Fibroblast of skin of abdomen (primary cell): ENCODE data around the gene PLA2G2C.

Experiments
- DNase-seq: peaks from one replicate; pipeline ENCODE4 v3.0.0-alpha.2; 2013

PLA2G2C gene

GRCh38 chr1:20126806-20127440, 59.4 kb downstream of the PLA2G2C start:
- DNase-seq, result no peak

- DNase-seq, result no peak
Observed at GRCh38 chr1:20126041-20126805, 60.1 kb downstream of the PLA2G2C start.

- no peak for DNase-seq
Observed at GRCh38 chr1:20125100-20125499, 61.2 kb downstream of the PLA2G2C start.

GRCh38 chr1:20124456-20125057, 61.8 kb downstream of the PLA2G2C start:
- peak; percentile 75 for DNase-seq

- DNase-seq, result no peak
Observed at GRCh38 chr1:20123722-20124455, 62.4 kb downstream of the PLA2G2C start.

- DNase-seq, result no peak
Observed at GRCh38 chr1:20120796-20121195, 65.5 kb downstream of the PLA2G2C start.

GRCh38 chr1:20119347-20119746, 67.0 kb downstream of the PLA2G2C start, which contains the start of gene PLA2G2D:
Gene PLA2G2D (minus strand): TSS chr1:20119536. CDS start chr1:20119498, 38 bp downstream.
- DNase-seq, result no peak

GRCh38 chr1:20117236-20117635, 69.1 kb downstream of the PLA2G2C start:
- DNase-seq, result no peak

GRCh38 chr1:20115916-20116315, 70.4 kb downstream of the PLA2G2C start:
- DNase-seq, result no peak

- no peak for DNase-seq
Observed at GRCh38 chr1:20115479-20115878, 70.8 kb downstream of the PLA2G2C start.

- DNase-seq, result no peak
Observed at GRCh38 chr1:20114021-20114648, 72.2 kb downstream of the PLA2G2C start.
